Vagina (tissue), 2 donors: Measurements from ENCODE around the gene AHDC1. TPM values are rescaled to one million over a fixed set of nuclear protein-coding genes. Genes with fewer than 3 reads are reported as not detected.

Experiments used
- DNase-seq, 2 donors: peaks; one replicate each; pipeline ENCODE4 v3.0.0-alpha.2; 2017; ENCODE audit errors: extremely low spot score in 2 of 2
- H3K27ac ChIP-seq: fragments of 200-600 bp; sonication (generic); one replicate; pipeline ENCODE4 v1.5.1; 2019
- H3K27me3 ChIP-seq: fragments of 200-600 bp; sonication (generic); one replicate; pipeline ENCODE4 v1.5.1; 2019
- H3K36me3 ChIP-seq, 2 donors: fragments of 200-600 bp; sonication (generic); one replicate each; pipeline ENCODE4 v1.5.1; 2017 to 2019
- H3K4me1 ChIP-seq: fragments of 200-600 bp; sonication (generic); one replicate; pipeline ENCODE4 v1.5.1; 2019
- H3K4me3 ChIP-seq, 2 donors: fragments of 200-600 bp; sonication (generic); 1 replicate in 1 of 2; 2 replicates in 1 of 2; pipeline ENCODE4 v1.5.1; 2016 to 2019
- H3K9me3 ChIP-seq: fragments of 200-600 bp; sonication (generic); one replicate; pipeline ENCODE4 v1.5.1; 2019
- CTCF ChIP-seq, 3 experiments: fragments of 450-650 bp in 2 of 3; fragments of 200-600 bp in 1 of 3; sonication (generic) in 1 of 3; IDR thresholded peaks; one replicate each; pipeline ENCODE4 v1.5.1; 2017 to 2019; ENCODE audit warnings: antibody characterized with exemption in 3 of 3, mild to moderate bottlenecking in 2 of 3, moderate library complexity in 2 of 3
- POLR2A ChIP-seq, 2 donors: fragments of 450-650 bp; IDR thresholded peaks; one replicate each; pipeline ENCODE4 v1.6.1; 2017; ENCODE audit warnings: antibody characterized with exemption in 2 of 2, mild to moderate bottlenecking in 2 of 2, moderate library complexity in 2 of 2
- POLR2AphosphoS5 ChIP-seq, 2 donors: sonication (generic); formaldehyde crosslinking; IDR thresholded peaks; one replicate each; pipeline ENCODE4 v1.9.0; 2017; ENCODE audit warnings: antibody characterized with exemption in 2 of 2, mild to moderate bottlenecking in 2 of 2, low read depth in 1 of 2; ENCODE audit not compliant: insufficient read depth in 1 of 2
- intact Hi-C: fragments of 100-400 bp; cut with DNase I; formaldehyde crosslinking; loops from one replicate; pipeline ENCODE4 v1.15.1; 2023
- total RNA-seq: library from RNA; depleted of rRNA; stranded (reverse); fragments of >200 nt; gene quantifications from one replicate; pipeline ENCODE4 v1.2.3, GENCODE V29; 2016

Gene AHDC1
- total RNA-seq, 1 donor from 2014 or later = 62.4 TPM

GRCh38 chr1:27591622-27592021, 12.3 kb downstream of the AHDC1 start:
- intact Hi-C loops = no loop called here
- TF ChIP-seq POLR2AphosphoS5 (IDR thresholded peaks at IDR 0.05; ENCODE audit: insufficient read depth in 1 of 2, low read depth in 1 of 2) (no peak), CTCF (IDR thresholded peaks at IDR 0.05) (no peak), POLR2A (IDR thresholded peaks at IDR 0.05) (no peak)
- Histone ChIP-seq H3K27ac (peak overlapping the region; percentile 97), H3K4me1 (peaks cover 88% of the 10 kb centered on the region), H3K27me3 (no peaks in the 10 kb centered on the region), H3K4me3 (peak overlapping the region in 1 of 2 donors; percentile 6), H3K36me3 (no peaks in the 10 kb centered on the region), H3K9me3 (no peaks in the 10 kb centered on the region)
- DNase-seq = no peak

- Histone ChIP-seq H3K27me3 (no peaks in the 10 kb centered on the region), H3K36me3 (no peaks in the 10 kb centered on the region), H3K9me3 (no peaks in the 10 kb centered on the region), H3K27ac (peak overlapping the region; percentile 97), H3K4me3 (peak overlapping the region in 1 of 2 donors; percentile 6), H3K4me1 (peaks cover 84% of the 10 kb centered on the region)
- intact Hi-C loops = no loop called here
- DNase-seq = no peak
- TF ChIP-seq POLR2AphosphoS5 (IDR thresholded peaks at IDR 0.05; ENCODE audit: insufficient read depth in 1 of 2, low read depth in 1 of 2) (no peak), POLR2A (IDR thresholded peaks at IDR 0.05) (no peak), CTCF (IDR thresholded peaks at IDR 0.05) (no peak)
Measured at GRCh38 chr1:27590917-27591508, 12.9 kb downstream of the AHDC1 start.

GRCh38 chr1:27589841-27590426, 14.0 kb downstream of the AHDC1 start:
- H3K27ac ChIP-seq = peak overlapping the region; percentile 97
- H3K27me3 ChIP-seq = no peaks in the 10 kb centered on the region
- H3K9me3 ChIP-seq = no peaks in the 10 kb centered on the region
- DNase-seq = no peak
- TF ChIP-seq CTCF (IDR thresholded peaks at IDR 0.05) (no peak), POLR2A (IDR thresholded peaks at IDR 0.05) (no peak), POLR2AphosphoS5 (IDR thresholded peaks at IDR 0.05; ENCODE audit: insufficient read depth in 1 of 2, low read depth in 1 of 2) (peak in 1 of 2 donors; percentile 56)
- H3K36me3 ChIP-seq = no peaks in the 10 kb centered on the region
- peaks cover 73% of the 10 kb centered on the region for H3K4me1 ChIP-seq
- H3K4me3 ChIP-seq = no peak overlapping the region
- intact Hi-C loops = no loop called here

- no peak for DNase-seq
- Histone ChIP-seq H3K4me3 (no peak overlapping the region), H3K36me3 (no peaks in the 10 kb centered on the region), H3K27me3 (no peaks in the 10 kb centered on the region), H3K9me3 (no peaks in the 10 kb centered on the region), H3K27ac (peak overlapping the region; percentile 97), H3K4me1 (peaks cover 68% of the 10 kb centered on the region)
- no peak for TF ChIP-seq POLR2A (IDR thresholded peaks at IDR 0.05)
- TF ChIP-seq POLR2AphosphoS5 (IDR thresholded peaks at IDR 0.05; ENCODE audit: insufficient read depth in 1 of 2, low read depth in 1 of 2) = no peak
- no peak for TF ChIP-seq CTCF (IDR thresholded peaks at IDR 0.05)
- intact Hi-C loops = no loop called here
Measured at GRCh38 chr1:27589441-27589840, 14.5 kb downstream of the AHDC1 start.
